VCaP (cell line): Measurements from ENCODE around the gene PTPRJ.

Experiments used
- H3K27ac ChIP-seq: fragments of 450-650 bp; 2 replicates; pipeline ENCODE4 v1.5.1; 2017
- TF ChIP-seq, protein P1 (sequence below): fragments of 450-650 bp; conservative IDR thresholded peaks from 2 replicates; pipeline ENCODE4 v1.5.1; 2017; ENCODE audit warnings: mild to moderate bottlenecking, moderate library complexity

Gene PTPRJ

DNA sequence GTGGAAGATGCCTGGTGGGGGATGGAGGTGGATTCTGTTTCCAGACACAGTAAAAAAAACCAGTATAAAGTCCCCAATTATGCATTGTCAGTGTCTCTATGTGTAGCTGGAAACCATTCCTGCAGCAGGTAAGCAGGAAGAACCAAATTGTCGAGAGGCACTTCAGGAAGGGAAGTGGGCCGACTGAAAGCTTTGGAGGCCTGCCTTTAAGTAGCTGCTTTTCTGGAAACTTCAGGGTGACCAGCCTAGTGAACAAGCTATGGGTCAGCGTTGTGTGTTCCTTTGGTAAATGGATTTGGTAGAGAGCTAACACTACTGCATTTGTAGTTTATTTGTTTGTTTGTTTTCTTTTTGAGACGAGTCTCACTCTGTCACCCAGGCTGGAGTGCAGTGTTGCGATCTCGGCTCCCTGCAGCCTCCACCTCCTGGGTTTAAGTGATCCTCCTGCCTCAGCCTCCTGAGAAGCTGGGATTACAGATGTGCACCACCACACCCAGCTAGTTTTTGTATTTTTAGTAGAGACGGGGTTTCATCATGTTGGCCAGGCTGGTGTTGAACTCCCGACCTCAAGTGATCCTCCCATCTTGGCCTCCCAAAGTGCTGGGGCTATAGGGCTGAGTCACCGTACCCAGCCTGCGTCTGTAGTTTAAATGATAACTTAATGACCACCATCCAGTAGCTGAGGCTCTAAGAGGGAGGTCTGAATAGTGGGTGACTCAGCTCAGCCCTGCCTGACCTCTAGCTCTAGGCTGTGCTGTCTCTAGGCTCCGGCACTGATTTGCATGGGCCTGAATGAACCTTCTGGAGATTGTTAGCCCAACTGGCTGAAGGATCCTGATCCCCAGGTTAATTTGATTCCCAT lies 12.8 kb downstream of the PTPRJ start:
- peak overlapping the region; percentile 87 for H3K27ac ChIP-seq
- TF ChIP-seq, protein P1, sequence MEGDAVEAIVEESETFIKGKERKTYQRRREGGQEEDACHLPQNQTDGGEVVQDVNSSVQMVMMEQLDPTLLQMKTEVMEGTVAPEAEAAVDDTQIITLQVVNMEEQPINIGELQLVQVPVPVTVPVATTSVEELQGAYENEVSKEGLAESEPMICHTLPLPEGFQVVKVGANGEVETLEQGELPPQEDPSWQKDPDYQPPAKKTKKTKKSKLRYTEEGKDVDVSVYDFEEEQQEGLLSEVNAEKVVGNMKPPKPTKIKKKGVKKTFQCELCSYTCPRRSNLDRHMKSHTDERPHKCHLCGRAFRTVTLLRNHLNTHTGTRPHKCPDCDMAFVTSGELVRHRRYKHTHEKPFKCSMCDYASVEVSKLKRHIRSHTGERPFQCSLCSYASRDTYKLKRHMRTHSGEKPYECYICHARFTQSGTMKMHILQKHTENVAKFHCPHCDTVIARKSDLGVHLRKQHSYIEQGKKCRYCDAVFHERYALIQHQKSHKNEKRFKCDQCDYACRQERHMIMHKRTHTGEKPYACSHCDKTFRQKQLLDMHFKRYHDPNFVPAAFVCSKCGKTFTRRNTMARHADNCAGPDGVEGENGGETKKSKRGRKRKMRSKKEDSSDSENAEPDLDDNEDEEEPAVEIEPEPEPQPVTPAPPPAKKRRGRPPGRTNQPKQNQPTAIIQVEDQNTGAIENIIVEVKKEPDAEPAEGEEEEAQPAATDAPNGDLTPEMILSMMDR = no peak

DNA sequence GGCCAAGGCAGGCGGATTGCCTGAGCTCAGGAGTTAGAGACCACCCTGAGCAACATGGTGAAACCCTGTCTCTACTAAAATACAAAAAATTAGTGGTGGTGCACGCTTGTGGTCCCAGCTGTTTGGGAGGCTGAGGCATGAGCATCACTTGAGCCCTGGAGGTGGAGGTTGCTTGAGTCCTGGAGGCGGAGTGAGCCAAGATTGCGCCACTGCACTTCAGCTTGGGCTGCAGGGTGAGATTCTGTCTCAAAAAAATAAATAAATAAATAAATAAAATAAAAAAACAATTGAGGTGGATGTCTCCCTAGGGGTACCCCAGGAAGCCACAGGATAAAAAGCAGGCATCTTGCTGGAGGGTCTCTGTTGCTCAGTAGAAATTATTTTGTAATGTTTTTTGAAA lies 14.1 kb downstream of the PTPRJ start:
- no peak overlapping the region; the same call in 1 of the 2 replicates for H3K27ac ChIP-seq
- TF ChIP-seq, protein P1 = no peak

DNA sequence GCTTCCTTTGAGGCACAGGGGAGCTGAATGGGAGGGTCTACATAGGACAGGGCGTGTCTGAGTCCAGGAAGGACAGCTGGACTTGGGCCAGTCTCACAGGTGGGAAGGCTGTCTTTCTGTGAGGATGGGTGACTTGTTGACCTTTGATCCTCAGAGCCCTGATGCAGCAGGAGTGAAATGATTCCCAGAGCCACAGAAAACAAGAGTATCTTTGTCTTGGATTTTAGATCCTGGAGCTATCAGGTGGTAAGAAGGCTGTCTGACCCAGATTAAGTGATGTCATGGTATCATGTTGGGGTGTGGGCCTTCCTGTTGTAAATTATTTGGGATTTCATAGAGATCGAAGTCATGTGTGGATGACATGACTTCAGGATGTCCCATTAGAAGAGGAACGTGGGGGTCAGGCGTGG lies 15.0 kb downstream of the PTPRJ start:
- TF ChIP-seq, protein P1 = no peak
- no peak overlapping the region; the same call in 1 of the 2 replicates for H3K27ac ChIP-seq

DNA sequence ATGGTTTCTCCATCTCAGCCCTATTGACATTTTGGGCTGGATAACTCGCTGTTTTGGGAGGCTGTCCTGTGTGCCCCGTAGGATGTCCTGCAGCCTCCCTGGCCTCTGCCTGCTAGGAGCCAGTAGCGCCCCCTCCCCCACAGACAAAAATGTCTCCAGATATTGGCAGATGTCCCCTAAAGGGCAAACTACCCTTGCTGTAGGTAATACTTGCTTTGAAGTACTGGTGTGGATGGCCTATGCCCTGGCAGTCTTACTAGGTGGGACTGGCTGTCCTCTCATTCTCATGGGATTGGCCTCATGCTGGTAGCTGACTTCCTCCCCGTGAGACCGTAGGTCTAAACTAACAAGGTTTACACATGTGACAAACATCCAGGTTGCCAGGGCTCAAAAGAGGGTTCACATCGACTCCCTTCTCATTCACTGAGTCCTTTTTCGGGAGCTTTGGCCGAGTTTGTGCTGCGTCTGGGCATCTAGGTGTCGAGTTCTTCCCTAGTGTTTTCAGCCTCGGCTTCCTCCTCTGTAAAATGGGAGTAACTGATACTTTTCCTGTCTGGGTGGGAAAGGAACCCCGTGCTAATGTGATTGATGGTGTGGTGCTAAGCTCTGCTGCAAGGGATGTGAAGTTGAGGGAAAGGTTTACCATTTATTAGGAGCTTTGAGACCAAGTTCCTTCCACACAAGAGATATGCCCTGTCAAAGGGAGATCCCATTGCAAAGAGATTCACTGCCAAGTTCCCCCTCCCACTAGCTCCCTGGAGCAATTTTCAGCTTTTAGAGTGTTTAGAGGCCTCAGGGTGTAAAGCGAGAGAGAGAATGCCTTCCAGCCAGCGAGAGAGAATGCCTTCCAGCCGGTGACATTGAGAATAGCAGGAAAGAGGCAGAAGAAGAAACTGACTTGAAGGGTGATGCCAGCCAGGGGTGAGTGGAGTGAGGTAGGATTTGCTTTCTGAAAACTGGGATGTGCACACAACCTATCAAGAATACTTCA lies 17.0 kb downstream of the PTPRJ start:
- peak overlapping the region; percentile 83 for H3K27ac ChIP-seq
- TF ChIP-seq, protein P1 = no peak

DNA sequence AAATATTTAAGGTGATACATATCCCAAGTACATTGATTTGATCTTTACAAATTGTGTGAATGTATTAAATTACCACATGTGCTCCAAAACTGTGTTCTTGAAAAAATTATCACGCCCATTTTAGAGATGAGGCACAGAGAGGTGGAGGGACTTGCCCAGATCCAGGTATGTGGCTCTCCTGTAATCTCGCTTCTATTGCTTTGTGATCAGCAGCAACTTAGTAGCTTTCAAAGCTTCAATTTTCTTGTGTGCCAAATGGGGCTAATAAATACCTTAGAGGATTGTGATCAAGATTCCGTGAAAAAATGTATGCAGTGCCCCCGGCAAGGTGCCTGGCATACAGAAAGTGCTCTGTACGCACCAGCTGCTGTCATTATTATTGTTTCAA lies 18.0 kb downstream of the PTPRJ start:
- H3K27ac ChIP-seq = peak overlapping the region; percentile 83
- TF ChIP-seq, protein P1 = no peak

DNA sequence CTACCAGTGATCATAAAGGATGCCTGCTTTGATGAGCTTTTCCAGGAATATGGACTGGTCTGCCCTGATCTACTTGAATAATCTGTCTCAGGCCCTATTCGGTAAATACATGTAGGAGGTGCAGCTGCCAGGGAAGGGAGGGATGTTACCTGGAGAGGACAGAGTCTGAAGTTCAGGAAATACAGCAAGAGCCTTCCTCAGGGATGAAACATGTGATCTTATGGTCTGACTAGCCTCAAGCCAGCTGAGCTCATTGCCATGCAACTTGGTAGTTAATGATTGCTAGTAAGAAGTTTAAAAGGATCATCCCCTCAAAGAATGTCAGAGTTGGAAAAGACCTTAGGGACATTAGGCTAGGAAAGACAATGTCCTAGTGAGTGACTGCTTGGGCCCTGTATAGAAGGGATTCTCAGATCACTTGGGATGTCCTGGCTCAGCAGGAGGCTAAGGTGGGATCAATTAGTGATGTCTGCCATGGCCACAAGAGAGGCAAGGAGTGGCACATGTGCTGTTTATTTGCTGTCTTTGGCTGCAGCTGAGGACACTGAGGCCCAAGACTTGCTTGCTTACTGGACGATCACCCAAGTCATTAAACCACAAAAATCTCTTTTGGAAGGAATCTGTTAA lies 18.5 kb downstream of the PTPRJ start:
- TF ChIP-seq, protein P1 = no peak
- H3K27ac ChIP-seq = peak overlapping the region; percentile 83
